Nucleus accumbens (tissue), 56 donors: ENCODE measurements around the gene CX3CR1.
"Not testable (repeated sequence)": the region's sequence is repeated elsewhere in the genome, so short reads cannot be mapped to it uniquely, and the experiment has no call there.

Experiments used
- DNase-seq, 56 donors: peaks; one replicate each; lab custom pipeline; 2025; lab: John Stamatoyannopoulos, UW

The CX3CR1 gene, protein sequence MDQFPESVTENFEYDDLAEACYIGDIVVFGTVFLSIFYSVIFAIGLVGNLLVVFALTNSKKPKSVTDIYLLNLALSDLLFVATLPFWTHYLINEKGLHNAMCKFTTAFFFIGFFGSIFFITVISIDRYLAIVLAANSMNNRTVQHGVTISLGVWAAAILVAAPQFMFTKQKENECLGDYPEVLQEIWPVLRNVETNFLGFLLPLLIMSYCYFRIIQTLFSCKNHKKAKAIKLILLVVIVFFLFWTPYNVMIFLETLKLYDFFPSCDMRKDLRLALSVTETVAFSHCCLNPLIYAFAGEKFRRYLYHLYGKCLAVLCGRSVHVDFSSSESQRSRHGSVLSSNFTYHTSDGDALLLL

DNA sequence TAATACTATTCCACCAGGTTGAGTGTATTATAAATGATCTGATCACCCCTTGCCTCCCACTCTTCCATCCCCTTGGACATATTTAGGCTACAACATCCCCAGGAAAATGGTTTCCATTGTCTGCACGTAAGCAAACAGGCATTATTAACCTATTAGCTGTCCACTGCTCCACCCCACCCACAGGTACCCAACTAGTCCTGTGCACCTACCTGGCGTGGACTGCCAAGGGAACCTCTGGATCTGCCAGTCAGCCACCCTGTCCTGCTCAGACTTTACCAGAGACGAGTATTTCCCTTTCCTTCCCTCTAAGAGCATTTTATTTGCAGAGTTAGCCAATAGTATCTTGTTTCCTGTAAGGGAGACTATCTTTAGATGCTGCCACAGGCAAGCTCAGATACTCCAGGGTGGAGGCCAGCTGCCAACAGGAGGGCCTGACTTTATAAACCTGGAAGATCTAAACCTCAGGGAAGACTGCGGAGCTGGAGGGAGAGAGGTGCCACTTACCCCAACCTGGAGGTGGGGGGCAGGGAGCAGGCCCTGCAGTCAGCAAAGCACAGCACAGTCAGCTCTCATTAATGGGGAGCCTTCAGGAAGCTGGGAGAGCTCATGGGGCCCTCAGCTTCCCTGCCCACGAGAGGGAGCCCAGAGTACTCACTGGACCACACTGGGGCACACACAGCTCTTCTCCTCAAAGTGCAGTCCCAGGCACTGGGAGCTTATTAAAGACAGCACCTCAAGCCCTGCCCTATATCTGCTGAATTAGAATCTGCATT lies at the start of gene CX3CR1:
Gene CX3CR1, minus strand, starts transcription at position 292 of the 773 bp plus-strand sequence. CDS start 13,527 bp downstream, outside the sequence.
- DNase-seq, result peak in 1 of 56 donors; percentile 16

DNA sequence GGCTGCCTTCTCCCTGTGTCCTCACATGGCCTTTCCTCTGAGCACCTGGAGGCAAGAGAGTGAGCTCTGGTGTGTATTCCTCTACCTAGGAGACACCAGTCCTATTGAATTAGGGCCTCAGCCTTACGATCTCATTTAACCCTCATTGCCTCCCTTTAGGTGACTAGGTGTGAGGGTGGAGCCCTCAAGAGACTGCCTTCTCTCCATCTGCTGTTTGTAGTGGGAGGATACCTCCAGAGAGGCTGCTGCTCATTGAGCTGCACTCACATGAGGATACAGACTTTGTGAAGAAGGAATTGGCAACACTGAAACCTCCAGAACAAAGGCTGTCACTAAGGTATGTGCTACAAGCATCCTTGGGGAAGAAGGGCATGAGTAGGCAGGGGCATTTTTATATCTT lies 49.7 kb upstream of the CX3CR1 start, which contains the start of gene CCR8:
Gene CCR8, plus strand, starts transcription at position 217 of the 400 bp plus-strand sequence. CDS start 2,623 bp downstream, outside the sequence.
- no peak for DNase-seq

DNA sequence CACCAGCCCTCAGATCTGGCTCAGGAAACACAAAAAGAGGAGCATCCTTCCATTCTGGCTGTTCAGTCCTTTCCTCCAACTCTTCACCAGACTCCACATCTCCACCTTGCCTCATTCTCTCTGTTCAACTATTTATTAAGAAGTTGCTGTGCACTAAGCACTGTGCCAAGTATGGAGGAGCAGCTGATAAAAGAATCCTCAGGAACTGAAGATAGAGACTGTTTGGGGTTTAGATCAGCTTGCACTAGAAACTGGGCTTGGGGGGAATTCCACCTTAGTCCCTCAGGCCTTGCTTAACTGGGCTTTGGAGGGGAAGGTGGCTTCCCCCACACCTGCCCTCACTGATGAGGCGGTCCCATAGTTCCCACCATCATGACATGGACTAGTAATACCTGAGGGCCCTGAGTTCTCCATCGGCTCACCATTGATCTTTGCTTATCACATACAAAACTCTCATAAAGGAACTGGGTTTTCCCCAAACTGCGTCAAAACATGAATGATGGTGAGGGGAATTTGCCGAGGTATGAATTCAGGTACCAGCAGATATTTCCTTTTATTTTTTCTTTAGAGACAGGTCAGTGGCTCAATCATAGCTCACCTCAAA lies 48.0 kb upstream of the CX3CR1 start:
- no peak for DNase-seq

DNA sequence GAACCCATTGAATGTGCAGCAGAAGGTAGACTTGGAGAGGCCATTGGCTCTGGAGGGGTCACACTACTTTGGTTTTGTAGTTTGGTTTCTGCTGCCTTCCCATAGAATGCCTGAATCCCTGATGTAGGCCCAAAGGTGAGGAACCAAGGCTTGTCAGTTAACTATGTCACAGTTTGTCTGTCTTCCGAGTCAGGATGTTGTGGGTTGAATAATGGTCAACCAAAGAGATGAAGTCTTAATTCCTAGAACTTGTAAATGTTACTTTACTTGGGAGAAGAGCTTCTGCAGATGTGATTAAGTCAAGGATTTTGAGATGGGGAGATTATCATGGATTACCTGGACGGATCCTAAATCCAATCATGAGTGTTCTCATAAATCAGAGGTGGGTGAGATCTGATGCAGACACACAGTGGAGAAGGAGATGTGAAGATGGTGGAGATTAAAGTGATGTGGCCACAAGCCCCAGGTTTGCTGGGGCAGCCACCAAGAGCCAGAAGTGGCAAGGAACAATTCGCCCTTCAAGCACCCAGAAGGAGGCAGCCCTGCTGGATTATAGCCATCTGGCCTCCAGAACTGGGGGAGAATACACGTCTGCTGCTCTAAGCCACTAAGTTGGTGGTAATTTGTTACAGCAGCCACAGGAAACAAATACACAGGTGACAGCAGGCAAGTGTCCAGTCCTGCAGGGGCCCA lies 47.4 kb upstream of the CX3CR1 start:
- DNase-seq, result no peak

GRCh38 chr3:39325236-39325635 lies 45.4 kb upstream of the CX3CR1 start:
- no peak for DNase-seq

DNA sequence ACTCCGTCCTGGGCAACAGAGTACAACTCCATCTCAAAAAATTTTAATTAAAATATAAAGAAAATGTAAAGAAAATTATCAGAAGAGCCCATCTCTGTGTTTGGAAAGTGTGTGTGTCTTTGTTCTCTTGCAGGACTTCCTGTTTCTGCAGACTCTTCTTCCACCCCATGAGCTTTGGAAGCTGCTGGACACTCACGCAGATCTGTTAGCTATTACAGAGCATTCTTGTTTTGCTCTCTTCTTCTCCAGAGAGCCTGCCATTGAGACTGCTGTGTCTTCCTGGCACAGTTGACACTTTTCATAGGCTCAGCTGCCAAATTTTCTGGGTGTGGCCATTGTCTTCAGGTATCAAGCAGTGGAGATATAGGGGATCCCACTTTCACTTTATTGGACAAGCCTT lies 43.7 kb upstream of the CX3CR1 start:
- no peak for DNase-seq

GRCh38 chr3:39322936-39323335 lies 43.1 kb upstream of the CX3CR1 start:
- DNase-seq, result no peak

GRCh38 chr3:39322209-39322715 lies 42.4 kb upstream of the CX3CR1 start:
- not testable (repeated sequence) for DNase-seq

DNA sequence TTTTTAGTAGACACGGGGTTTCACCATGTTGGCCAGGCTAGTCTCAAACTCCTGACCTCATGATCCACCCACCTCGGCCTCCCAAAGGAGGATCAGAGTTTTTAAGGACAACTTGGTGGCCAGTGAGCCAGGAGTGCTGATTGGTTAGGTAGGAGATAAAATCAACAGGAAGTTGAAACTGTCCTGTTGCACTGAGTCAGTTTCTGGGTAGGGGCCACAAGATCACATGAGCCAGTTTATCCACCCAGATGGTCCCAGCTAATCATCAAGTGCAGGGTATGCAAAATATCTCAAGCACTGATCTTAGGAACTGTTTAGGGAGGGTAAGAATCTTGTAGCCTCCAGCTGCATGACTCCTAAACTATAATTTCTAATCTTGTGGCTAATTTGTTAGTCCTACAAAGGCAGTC lies 41.7 kb upstream of the CX3CR1 start:
- not testable (repeated sequence) for DNase-seq

DNA sequence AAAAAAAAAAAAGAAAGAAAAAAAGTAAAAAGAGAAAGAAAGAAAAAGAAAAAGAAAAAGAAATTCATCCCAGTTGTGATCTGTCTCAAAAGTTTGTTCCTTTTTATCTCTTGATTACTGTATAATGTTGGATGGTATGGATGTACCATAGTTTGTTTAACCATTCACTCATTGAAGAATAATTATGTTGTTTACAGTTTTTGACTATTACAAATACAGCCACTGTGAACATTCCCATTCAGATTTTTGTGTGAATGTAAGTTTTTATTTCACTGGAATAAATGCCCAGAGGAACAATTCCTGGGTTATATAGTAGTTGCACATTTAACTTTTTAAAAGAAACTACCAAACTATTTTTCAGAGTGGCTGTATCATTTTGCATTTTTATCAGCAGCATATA lies 39.4 kb upstream of the CX3CR1 start:
- DNase-seq, result no peak

DNA sequence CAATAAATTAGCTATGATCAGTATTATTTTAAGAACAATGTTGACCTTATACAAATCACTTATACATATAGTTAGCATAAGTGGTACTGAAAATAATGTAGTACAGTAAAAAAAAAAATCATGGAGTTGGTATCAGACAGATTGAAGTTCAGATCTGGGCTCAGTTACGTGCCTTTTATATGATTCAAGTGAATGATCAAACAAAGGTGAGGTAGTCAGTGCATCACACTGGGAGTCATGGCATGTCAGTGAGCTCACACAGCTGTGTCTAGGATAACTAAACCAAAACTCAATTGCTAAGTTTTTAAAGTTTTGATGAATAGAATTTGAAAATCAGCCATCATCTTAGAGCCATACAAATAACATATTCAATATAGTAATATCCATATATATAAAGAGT lies 38.5 kb upstream of the CX3CR1 start:
- no peak for DNase-seq

GRCh38 chr3:39317571-39318169 lies 37.8 kb upstream of the CX3CR1 start:
- no peak for DNase-seq

GRCh38 chr3:39315420-39315819 lies 35.6 kb upstream of the CX3CR1 start:
- no peak for DNase-seq

GRCh38 chr3:39313289-39313688 lies 33.5 kb upstream of the CX3CR1 start:
- no peak for DNase-seq

DNA sequence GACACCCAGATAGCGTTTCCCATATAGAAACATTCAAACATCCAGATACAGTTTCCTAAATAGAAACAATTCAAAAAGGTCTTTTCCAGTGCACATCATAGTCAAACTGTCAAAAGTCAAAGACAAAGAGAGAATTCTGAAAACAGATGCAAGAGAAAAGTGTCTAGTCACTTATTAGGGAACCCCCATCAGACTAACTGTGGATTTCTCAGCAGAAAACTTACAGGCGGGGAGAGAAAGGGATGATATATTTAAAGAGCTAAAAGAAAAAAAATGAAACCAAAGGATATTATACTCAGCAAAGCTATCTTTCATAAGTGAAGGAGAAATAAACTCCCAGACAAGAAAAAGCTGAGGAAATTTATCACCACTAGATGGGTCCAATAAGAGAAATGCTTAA lies 22.3 kb upstream of the CX3CR1 start:
- no peak for DNase-seq

DNA sequence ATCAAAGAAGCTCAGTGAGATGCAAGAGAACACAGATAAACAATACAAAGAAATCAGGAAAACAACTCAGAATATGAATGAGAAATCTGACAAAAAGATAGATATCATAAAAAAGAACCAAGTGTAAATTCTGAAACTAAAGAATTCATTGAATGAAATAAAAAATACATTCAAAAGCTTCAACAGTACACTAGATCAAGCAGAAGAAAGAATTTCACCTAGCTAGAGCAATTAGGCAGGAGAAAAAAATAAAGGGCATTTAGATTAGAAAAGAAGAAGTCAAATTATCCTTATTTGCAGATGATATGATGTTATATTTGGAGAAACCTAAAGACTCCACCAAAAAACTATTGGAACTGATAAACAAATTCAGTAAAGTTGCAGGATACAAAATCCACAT lies 19.4 kb upstream of the CX3CR1 start:
- no peak for DNase-seq

DNA sequence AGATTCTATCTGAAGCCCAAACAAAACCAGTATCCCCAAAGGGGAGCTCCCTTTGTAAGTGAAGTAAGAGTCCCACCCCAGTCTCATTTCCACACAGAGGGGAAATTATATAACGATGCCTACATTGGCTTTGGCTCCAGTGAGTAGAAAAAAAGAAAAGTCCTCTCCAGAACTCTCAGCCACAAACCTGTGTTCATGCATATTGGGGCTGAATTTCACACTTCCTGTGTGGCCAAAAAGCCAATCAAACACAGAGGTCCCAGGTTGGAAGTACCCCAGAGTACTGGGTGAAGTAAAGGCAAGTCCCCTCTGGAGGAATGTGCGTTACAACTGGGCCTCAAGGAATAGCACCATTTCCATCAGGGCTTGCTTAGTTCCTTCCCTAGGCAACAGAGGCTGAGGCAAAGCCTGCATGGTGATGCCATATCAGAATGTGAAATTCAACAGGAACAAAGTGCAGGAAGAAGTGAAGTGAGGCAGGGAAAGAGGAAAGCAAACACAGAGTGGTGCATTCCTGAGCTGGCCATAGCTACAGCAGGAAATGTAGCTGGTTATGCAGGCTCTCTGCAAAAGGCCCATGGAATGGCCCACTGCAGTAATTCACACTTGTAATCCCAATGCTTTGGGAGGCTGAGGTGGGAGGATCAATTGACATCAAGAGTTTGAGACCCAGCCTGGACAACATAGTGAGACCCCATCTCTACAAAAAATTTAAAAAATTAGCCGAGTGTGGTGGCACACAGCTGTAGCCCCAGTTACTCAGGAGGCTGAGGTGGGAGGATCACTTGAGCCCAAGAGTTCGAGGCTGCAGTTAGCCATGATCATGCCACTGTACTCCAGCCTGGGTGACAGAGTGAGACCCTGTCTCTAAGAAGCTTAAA lies 16.6 kb upstream of the CX3CR1 start:
- DNase-seq, result no peak

GRCh38 chr3:39295184-39295775 lies 15.4 kb upstream of the CX3CR1 start:
- DNase-seq, result no peak
